HG03460 (cell line): ENCODE data around the gene PAX2.

ENCODE experiments used
- ATAC-seq: cut with Tn5 transposase; IDR thresholded peaks from one replicate; pipeline ENCODE4 v1.9.1; 2021; ENCODE audit not compliant: unreplicated experiment

Gene PAX2

DNA sequence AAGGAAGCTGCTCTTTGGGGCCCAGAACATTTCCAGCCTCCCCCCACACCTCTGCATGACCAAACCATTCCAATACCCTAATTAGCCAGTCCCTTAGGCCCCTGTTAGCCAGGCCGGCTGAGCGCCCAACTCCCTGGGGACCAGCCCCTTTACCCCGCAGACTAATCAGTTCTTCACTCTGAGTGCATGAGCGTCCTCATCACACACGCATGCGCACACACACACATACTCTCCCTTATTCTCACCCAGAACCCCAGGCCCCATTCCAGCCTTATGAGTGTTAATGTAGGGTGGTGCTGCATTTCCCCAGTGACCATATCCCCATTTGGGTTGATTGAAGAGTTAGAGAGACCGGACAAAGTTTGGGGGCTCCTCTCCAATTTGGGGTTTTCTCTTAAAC, 90.4 kb downstream of the PAX2 start:
- ATAC-seq = no peak

DNA sequence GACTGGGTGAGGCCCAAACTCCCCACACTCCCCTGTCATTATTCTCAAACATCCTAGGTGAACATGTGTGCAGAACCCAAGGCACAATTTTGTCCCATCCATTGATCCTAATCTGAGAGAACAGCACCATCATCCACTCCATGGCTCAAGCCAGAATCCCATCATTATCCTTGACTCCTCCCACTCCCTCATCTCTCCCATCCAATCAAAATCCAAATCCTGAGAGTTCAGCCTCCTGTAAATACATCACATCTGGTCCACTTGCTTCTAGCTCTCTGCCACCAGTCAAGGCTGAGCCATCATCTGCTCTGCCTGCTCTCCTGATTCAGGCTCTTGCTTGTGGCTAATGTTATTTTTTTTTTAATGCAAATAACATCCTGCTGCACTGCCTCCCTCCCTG, 91.5 kb downstream of the PAX2 start:
- no peak for ATAC-seq

DNA sequence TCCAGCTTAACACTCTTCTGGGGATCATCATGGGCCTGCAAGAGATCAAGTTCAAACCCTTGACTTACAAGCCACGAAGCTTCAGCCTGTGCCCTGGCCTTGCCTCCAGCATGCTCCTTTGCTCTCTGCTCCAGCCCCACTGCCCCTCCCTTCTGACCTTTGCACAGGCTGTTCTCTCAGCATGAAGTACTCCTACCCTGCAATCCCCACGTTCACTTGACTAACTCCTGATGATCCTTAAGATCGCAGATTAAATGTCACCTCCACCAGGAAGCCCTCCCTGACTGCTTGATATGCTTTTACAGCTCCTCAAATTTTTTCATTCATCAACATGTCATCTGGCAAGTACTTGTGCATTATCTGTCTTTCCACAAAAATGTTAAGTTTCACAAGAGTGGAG, 91.9 kb downstream of the PAX2 start:
- no peak for ATAC-seq

DNA sequence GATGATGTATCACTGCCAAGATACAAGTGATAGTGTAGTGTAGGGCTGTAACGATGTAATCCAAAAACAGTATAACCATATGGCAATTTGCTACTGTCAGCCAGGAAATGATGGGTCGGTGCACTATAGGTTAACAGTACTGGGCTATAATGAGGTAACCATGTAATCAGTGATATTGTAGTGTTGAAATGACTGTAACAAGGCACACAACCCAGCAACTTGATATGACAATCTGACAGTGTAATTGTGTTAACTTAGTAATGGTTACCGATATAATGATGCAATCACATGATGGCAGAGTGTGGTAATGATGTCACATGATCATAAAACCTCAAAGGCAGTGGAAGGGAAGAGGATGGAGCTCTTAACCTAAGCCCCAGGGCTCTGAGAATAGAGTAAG, 93.6 kb downstream of the PAX2 start:
- ATAC-seq = no peak

DNA sequence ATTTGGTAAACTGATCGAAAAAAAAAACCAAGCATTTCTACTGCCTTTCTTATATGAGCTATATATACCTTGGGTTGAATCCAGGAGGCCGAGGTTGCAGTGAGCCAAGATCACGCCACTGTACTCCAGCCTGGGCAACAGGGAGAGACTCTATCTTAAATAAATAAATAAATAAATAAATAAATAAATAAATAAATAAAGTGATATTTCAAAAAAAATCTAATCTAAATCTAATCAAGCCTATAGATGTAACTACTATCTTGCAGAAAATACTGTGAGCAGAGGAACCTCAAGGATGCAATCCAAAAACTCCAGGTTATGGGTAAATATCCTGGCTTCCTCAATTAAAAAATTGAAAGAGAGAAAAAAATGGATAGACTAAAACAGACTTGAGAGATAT, 96.1 kb downstream of the PAX2 start:
- ATAC-seq = no peak

DNA sequence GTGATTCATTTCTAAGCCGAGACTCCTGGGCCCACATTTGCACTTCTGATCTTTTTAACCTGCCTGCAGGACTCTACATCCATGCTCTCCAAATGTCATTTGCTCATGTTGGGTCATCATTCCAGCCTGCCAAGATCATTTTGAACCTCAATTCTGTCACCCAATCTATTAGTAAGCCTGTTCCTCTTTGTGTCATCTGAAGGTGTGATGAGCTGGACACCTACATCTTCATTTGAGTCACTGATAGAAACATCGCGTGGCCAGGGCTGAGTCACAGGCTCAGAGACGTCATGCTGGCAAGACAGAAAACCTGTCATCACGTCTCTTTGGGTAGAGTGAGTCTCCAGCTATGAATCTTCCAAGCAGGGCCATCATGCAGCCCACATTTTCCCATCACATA, 102.1 kb downstream of the PAX2 start:
- ATAC-seq = no peak

DNA sequence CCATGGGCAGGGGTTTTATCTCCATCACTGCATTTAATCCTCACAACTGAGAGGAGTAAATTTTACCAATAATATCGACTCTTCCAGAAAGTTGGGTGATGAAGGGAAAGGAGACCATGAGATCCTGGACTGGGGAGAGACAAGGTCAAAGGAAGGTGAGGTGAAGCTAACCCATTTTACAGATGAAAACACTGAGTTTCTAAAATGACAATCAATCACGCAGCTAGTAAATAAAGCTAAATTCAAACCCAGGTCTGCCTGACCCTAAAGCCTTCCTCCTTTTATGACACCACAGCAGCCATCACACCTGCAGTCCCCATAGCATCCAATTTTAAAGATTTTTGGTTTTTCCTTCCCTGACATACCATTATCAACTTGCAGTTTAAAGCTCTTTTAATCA, 103.4 kb downstream of the PAX2 start:
- ATAC-seq = no peak

DNA sequence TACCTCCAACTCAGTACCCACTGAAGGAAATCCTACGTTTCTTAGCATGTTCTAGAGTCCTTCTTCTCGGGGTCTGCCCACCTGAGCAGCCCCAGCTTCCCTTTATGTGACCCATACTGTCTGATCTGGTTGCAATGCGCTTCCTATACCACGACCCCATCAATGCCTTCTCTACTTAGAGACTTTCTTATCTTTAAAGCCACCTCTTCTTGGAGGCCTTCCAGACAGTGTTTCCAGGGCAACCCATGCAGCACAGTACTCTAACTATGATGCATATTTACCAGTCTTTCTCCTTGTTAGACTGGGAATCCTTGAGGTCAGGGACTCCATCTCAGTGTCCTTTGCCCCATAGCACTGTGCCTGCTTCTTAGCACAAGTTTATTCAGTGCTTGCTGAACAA, 112.9 kb downstream of the PAX2 start:
- ATAC-seq = no peak

DNA sequence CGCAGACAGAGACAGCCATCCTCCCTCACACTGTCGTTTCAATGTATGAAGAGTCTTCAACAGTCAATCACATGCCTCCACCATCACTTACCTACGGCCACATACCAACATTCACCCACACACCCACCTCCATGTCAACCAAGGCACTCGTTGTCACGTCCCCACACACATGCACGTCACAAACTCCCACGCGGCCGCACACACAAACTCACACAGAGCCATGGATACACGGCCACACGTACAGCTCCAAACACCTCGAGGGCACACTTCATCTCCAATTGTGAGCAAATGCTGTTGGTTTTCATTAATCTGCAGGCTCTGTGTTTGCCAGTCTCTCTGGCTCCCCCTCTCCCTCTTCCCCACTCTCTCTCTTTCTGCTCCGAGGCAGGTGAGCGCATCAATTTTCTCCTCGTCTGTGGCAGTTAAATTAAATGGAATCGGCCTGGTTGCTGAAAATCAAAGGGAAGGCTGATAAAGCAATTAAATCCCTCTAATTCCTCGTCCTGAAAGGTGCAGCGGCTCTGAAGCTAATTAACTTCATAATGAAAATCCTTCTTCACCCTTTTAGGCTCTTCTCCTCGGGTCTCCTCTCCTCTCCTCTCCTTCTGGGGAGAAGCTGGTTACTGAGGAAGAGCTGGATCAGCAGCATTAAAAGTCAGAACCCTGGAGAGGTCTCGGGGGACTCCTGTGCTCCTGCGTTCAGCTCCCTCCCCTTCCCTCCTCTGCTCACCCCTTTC, 113.5 kb downstream of the PAX2 start:
- no peak for ATAC-seq

DNA sequence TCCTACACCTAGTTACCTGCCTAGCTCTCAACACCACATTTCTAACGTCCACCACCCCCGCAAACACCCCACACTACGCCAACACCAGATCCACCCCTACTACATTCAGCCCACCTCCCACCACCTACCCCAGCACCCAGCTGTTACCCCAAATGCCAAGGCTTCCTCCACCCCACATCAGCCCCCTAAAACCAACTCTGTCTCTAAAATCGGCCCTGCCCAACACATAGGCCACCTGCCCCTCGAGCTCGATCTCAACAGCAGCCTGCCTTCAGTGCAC, 114.0 kb downstream of the PAX2 start:
- no peak for ATAC-seq

DNA sequence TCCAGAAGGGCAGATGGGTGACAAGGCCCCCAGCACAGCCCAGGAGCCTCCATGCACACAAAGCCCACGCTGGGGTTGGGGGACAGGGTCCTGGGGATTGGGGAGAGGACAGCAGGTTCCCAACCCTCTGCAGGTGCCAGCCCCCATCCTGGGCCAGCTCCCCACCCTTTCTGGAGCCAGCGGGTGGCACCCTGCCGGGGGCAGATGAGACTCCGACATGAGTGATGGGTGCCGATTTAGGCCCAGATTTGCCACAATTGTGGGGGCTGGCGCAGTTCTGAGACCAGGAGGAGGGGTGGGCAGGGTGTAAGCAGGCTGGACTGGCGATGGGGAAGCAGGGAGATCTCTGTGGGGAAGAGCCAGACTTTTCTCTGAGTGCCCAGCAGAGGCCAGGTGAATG, 118.1 kb downstream of the PAX2 start:
- ATAC-seq = no peak

DNA sequence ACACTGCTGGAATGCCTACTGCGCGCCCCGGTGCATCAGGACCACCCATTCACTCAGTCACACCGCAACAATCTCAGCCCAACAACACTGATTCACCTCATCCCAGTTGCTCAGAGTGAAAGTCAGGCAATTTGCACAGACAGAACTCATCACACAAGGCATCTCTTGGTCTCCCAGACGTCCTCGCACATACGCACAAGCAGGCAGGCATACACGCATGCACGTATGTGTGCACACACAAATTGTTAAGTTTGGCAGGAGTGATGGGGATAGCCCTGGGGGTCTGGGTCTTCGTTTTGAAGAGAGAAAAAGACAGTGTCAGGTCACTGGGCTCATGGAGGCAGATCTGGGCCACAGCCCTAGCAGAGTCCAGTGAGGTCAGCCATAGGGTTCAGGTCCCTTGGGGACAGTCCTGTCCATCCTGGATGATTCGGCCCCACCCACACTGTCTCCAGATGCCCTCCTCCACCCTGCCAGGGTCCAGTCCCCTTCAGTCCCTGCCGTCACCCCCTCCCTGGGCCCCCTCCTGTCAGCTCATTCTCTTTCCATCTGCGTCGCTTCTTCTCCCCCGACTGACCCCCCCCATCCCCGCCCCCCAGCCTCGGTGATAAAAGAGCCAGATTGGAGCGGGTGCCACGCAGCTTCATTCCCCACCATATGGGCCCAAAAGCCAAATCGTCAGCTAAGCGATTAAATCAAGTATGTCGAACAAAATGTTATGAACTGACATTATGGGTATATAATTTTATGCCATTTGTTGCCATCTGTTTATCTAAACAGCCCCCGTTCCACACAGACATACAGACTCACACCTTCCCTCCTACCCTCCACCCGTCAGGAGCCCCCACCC, 118.9 kb downstream of the PAX2 start:
- no peak for ATAC-seq

DNA sequence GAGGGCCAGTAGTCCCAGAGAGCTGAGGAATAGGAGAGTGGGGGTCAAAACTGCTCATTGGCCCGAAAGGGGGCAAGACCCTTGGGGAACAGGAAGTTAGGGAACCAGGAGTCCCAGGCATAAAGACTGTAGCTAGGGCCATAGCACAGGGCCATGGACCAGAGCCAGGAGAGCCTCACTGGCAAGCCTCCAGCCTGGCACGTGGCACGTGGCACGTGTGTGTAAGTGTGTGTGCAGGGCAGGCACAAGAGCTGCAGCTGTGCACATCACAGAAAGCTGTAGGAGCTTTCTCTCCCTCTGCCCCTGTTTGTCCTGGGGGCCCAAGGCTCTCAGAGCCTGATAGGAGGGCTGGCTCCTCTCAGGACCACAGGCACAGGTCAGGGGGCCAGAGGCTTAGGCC, 119.6 kb downstream of the PAX2 start:
- no peak for ATAC-seq

DNA sequence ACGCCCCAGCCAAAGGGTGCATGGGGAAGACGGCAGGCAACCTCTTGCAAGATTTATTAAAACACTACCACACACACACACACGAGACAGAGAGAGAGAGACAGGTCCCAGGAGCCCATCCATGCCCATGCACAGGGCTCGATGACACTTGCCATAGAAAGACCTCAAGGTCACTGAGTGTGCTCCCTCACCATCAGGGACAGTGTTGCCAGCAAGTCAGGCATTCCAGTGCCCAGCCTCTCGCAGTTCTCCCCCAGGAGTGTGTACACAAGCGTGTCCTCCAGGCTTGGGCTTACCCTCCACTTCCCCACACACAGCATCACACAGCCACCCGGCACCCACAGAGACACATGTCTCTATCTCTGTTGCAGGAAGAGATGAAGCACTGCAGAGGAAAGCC, 120.6 kb downstream of the PAX2 start:
- ATAC-seq = no peak

DNA sequence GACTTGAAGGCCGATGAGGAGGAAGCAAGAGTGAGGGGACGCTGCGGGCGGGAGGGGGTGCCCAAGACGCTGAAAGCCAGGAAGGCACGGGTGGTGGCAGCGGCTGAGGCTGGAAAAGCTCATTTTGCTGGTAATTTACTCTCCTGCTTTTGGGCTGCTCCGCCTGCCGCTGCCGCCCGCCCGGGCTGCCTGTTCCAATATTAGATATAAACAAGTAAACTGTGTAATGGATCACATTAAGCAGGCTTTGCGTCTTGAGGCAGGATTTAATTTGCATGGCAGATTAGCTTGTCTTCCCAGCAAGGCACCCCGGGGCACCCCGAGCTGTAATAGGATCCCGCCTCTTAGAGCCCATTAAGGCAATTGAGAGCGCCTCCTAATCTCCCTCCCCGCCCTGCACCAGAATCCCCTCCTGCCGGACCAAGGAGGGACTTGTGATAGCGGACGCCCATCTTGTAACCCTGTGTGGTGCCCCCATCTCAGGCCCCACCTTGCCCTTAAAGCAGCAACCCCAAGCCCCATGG, 121.3 kb downstream of the PAX2 start:
- ATAC-seq = no peak

DNA sequence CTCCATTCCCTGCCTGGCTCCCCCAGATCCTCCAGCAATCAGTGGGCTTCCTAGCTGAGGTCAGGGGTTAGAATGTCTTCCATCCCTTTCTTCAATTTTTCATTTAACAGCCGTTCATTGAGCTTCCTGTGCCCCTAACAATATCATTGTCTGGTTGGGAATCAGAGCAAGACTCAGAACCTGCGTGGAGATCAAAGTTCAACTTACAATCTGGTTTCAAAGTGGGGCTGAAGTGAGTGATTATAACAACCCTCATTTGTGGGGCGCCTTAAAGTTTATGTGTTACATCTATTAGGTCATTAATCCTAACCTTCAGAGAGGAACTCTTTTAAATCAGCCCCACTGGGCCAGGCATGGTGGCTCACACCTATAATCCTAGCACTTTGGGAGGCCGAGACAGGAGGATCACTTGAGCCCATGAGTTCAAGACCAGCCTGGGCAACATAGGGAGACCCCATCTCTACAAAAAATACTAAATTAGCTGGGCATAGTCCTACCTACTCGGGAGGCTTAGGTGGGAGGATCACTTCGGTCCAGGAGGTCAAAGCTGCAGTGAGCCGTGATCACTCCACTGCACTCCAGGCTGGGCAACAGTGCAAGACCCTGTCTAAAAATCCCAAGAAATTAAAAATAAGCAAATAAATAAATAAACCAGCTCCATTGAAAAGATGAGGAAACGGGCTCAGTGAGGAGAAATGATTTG, 122.0 kb downstream of the PAX2 start:
- ATAC-seq = no peak

DNA sequence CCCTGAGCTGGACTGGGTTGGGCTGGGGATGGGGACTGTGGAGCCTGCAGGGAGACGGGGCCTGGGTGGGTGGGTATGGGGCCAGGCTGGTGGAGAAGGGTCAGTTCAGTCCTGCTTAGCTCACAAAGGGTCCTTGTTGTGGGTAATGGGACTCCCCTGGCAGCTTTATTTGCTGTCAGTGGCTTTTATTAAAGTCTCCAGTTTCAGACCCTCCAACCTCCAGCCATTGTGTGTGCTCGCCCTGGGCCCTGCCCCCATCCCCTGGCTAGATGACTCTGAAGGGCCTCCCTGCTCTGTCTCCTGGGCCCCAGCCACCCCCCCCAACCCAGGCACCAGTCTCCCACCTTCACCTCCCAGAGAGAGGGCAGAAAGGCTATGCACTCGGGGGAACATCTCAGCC, 123.0 kb downstream of the PAX2 start:
- no peak for ATAC-seq

DNA sequence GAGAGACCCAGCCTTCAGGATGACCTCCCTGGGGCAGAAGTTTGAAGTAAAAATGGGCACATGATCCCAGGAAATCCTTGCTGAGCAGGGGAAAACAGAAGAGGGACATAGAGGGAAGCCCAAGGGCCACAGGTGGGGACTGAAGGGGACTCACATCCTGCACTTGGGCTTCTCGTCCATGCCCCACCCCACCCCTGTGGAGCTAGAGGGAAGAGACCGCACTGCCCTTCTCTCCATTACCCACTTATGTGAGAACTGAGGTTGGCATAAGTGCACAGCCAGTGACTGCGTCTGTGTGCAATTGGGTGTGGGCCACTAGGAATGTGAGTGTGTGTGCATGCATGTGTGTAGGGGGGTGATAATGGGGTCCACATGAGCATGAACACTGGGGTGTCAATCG, 124.0 kb downstream of the PAX2 start:
- ATAC-seq = no peak

DNA sequence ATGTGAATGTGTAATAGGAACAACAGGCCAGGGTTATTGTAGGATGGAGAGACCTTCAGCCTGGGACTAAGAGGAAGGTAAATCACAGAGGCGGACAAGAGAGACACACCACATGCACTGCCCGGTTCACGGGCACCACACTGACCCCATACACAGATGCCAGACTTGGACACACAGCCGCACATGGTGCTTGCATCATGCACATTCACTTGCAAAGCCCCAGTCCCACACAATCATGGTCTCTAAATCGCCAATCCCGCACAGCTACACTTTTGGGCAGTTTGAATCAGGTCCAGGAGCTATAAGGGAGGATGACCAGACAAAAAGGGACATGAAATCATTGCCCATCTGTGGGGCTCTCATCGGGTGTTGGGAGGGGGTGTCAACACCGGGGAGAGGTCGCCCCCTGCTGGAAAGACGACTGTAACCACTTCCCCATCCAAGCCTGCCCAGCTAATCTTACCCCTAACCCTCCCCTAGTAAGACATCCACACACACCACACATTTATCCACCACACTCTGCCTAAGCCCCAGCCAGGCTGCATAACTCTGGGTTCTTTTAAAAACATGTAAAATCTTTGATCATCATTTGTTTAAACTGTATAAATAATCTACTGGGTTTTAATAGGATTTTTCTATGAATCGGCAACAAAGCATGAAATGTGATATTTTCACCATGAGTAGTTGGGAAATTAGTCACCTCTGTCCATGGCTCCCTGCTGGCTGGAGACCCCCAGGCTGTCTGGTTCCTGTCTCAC, 126.8 kb downstream of the PAX2 start:
- no peak for ATAC-seq

DNA sequence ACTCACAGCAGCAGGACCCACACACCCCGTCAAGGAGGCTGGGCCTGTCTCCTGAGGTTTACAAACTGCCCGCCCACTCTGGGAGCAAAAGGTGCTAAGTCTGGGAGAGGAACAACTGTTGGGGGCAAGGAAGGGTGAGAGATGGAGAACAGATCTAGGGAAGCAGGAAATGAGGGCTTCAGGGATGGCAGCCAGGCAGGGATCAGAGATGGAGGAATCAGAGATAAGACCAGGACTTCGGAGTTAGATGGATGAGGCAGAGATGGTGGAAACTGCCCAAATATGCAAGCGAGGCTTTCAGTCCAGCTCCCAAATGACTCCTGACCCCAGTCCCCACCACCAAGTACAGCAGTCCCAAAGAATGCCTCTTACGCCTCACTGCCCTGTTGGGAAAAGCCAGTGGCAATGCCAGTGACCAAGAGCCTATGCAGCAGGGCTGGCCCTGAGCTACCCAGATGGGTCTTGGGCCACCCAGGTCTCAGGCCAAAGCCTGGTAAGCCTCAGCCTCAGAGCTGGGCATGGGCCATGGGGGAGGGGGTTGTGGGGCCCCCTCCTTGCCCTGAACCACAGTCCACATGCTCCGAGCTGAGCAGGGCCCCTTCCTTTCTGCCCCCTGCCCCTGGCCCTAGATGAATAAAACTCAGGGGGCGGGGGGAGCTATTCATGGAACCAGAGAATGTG, 127.9 kb downstream of the PAX2 start:
- ATAC-seq = no peak
